GM13977 (cell line): ENCODE results near the gene LYPLA2.

Experiments
- DNase-seq: peaks from one replicate; pipeline ENCODE4 v3.0.0; 2012; ENCODE audit warnings: low spot score
- CTCF ChIP-seq: IDR thresholded peaks from 2 replicates; pipeline ENCODE4 v1.5.1; 2012; ENCODE audit warnings: mild to moderate bottlenecking, control low read depth; ENCODE audit not compliant: insufficient read depth; ENCODE audit errors: extremely low read depth, missing control alignments
- in situ Hi-C: fragments of 300-500 bp; cut with MboI; formaldehyde crosslinking; loops from one replicate; pipeline ENCODE4 v1.12.0; 2022; ENCODE audit warnings: low sequenced_read_pairs, low pct_unique_long_range_greater_than_20kb, mixed read lengths, inconsistent platforms; ENCODE audit not compliant: unreplicated experiment

LYPLA2 gene

DNA sequence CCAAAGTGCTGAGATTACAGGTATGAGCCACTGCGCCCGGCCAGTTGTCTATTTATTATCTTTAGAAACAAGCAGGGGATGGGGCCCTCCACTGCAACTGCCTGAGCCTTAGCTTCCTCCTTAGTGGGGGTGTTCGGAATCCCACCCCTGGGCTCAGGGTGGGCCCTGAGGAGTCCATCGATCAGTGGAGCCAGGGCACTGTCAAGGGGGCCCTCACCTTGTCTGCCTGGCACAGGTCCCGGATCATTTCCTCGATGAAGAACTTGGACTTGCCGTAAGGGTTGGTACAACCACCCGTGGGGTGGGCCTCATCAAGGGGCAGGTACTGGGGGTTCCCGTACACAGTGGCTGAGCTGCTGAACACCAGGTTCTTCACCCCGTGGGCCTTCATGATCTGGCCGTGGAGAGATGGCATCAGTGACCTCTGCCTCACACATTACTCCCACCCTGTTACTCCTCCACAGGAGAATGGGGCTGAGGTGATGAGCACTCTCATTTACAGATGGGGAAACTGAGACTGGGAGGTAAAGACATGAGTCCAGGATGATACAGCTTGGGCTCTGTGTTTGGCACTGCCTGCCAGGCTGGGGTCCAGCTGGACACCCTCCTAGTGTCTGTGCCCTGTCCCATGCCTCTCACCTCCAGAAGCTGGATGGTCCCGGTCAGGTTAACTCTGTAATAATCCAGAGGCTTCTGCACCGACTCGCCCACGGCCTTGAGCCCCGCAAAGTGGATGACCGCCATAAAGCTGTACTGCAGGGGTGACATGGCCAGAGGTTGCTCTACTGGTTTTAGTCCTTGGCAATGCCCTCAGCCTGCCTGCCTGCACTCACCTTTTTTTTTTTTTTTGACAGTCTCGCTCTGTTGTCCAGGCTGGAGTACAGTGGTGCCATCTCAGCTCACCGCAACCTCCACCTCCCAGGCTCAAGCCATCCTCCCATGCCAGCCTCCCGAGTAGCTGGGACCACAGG lies 6.8 kb downstream of the LYPLA2 start:
- no peak for DNase-seq
- in situ Hi-C loops = no loop called here
- TF ChIP-seq CTCF = no peak

- in situ Hi-C loops = no loop called here
- DNase-seq = peak; percentile 28
- peak; percentile 19 for TF ChIP-seq CTCF
Measured at GRCh38 chr1:23798662-23799142, 7.8 kb downstream of the LYPLA2 start.

GRCh38 chr1:23799255-23799569 lies 8.3 kb downstream of the LYPLA2 start:
- no peak for TF ChIP-seq CTCF
- in situ Hi-C loops = no loop called here
- no peak for DNase-seq

DNA sequence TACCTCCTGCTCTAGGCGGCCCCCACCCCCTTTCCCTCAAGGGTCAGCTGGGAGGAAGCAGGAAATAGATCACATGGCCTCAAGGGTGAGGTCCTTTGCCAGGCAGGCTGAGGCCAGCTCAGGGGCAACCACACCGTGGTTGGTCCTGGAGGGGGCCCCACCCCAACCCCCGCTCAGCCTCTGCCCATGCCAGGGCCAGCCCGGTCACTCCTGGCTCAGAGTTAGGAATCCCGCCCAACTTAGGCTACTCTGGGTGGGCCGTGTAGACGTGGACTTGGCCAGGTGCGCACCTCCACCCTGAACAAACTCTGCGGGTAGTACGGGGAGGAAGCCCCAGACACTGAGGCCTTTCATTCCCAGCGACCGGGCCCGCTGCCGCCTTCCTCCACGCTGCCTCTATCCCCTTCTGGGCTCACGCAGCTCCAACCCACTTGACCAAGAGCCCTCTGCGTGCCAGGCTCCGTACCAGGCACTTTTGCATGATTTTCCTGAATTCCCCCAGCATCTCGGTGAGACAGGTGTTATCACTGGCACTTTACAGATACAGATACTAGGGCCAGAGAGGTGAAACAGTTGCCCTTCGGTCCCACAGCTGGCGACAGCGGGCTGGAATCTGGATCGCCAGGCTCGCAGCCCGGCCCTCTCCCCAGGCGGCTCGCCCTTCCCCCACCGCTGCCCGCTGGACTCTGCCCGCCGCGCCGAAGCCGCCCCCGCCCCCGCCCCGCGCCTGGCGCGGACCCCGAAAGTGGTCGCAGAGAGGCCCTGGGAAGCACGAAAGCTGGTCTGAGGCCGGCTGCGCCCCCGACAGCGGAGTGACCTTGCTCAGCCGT lies 8.8 kb downstream of the LYPLA2 start:
- no peak for TF ChIP-seq CTCF
- peak; percentile 72 for DNase-seq
- in situ Hi-C loops = no loop called here

- TF ChIP-seq CTCF = no peak
- in situ Hi-C loops = no loop called here
- DNase-seq = peak; percentile 99
Measured at GRCh38 chr1:23800400-23801337, 9.7 kb downstream of the LYPLA2 start, which contains the start of gene GALE. GALE (minus strand) TSS chr1:23800754; CDS start chr1:23799007, 1,747 bp downstream.
